ENCODE results near the gene LUZP2. TPM values are rescaled to one million over a fixed set of nuclear protein-coding genes. Genes with fewer than 3 reads are reported as not detected.

Gene LUZP2
- total RNA-seq, result under 0.01 TPM in 1 of 2 replicates, not detected in the other

GRCh38 chr11:24496736-24497725, at the start of gene LUZP2:
LUZP2 (plus strand) TSS chr11:24497053.

